Measurements from ENCODE around the gene ZEB2.

ZEB2 gene

DNA sequence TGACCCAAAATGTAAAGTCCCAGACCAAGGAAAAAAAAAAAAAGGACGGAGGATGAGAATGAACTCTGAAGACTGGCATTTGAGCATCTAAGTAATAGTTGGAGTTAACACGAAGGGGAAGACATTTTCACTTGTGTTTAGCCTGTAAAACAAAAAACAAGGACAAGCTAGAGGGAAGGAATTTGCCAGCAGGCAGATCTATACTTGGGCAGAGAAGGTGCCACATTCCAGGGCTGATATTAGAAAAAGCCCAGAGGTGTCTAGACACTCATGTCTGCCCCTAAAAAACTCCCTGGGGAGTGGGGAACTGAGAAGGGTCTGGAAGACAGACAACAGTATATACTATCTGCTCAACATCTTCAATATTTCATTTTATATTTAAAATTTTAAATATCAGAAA, 171.1 kb downstream of the ZEB2 start:
- DNase-seq, result no peak

- DNase-seq, result no peak
Measured at GRCh38 chr2:144346229-144346628, 173.7 kb downstream of the ZEB2 start.

- DNase-seq, result no peak
Measured at GRCh38 chr2:144343145-144343544, 176.8 kb downstream of the ZEB2 start.

DNA sequence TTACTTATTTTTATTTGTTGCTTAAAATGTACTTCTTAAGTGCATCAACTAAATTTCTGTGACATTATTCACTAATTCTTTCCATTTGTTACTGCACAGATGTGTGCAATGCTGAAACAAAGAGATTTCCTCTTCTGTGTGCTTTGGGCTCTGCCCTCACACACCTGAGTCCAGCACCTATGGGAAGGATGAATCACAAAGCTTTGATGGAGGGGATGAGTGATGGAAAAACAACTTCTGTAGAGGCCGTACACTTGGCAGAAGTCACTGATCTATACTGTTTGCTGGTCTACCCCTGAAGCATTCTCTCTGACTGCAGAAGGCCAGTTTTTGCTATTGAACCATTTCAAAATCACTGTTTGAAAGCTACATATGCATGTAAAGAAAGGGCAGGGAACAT, 178.4 kb downstream of the ZEB2 start:
- DNase-seq, result no peak

DNA sequence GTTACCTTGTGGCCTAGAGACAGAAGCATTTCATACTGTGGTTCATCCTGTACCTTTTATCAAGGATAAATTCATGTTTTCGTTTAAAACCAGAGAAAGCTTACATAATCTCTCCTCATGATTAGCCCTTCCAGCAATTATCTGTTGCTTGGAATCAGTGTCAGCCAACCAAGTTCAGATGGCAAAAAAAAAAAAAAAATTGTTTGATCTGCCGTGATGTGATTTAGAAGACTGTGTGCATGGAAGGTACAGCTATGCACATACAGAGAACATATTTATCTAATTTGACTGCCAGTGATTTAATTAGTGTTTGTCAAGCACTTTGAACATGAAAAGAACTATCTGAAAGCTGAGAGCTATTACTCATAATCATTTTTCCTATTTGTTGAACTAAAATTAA, 180.9 kb downstream of the ZEB2 start:
- no peak for DNase-seq

DNA sequence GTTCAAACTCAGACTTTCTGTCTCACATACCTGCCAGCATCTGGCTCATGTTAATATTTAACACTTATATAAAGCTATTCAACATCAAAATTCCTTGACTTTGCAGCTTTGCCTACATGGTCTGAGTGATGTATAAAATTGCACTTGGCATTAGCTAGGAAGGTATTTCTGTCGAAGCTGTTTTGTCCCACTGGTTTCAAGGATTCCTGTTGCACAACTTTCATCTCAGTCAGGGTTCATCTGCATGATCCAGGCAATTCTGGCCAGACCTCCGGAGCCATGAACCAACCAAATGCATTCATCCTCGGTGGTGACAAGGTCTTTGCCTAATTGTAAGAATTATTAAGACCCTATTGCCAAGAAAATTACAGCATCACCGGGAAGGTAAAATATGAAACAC, 185.4 kb downstream of the ZEB2 start:
- DNase-seq, result no peak
